Neural cell (in vitro differentiated cells): Measurements from ENCODE around the gene ATRAID. TPM values are rescaled to one million over a fixed set of nuclear protein-coding genes. Genes with fewer than 3 reads are reported as not detected.

Experiments used
- H2AFZ ChIP-seq: fragments of 200-600, 300-800 bp; sonication (generic), shearing (Covaris generic); 2 replicates; pipeline ENCODE4 v1.6.0; 2014; ENCODE audit warnings: low read depth, mild to moderate bottlenecking, antibody characterized with exemption, low read length, moderate library complexity
- H3F3A ChIP-seq: fragments of 200-600 bp; shearing (Covaris generic); 2 replicates; pipeline ENCODE4 v1.6.1; 2016; ENCODE audit warnings: mild to moderate bottlenecking, moderate library complexity, mixed read lengths, antibody characterized with exemption, low read length; ENCODE audit not compliant: insufficient read depth, poor library complexity, severe bottlenecking
- H3K27ac ChIP-seq: fragments of 200-600, 300-800 bp; sonication (generic), shearing (Covaris generic); 2 replicates; pipeline ENCODE4 v1.5.1; 2014; ENCODE audit warnings: mild to moderate bottlenecking, low read length, moderate library complexity
- H3K27me3 ChIP-seq: fragments of 300-800, 200-600 bp; sonication (generic), shearing (Covaris generic); 2 replicates; pipeline ENCODE4 v1.6.0; 2014; ENCODE audit warnings: mild to moderate bottlenecking, low read depth, low read length, moderate library complexity; ENCODE audit not compliant: insufficient read depth
- H3K36me3 ChIP-seq: fragments of 300-800, 200-600 bp; sonication (generic), shearing (Covaris generic); 2 replicates; pipeline ENCODE4 v1.5.1; 2014; ENCODE audit warnings: mild to moderate bottlenecking, antibody characterized with exemption, low read length, moderate library complexity; ENCODE audit not compliant: insufficient read depth
- H3K4me2 ChIP-seq: fragments of 300-800, 200-600 bp; sonication (generic), shearing (Covaris generic); 2 replicates; pipeline ENCODE4 v1.6.0; 2014; ENCODE audit warnings: mild to moderate bottlenecking, low read length
- H3K4me3 ChIP-seq: fragments of 300-800, 200-600 bp; sonication (generic), shearing (Covaris generic); 2 replicates; pipeline ENCODE4 v1.5.1; 2014; ENCODE audit warnings: mild to moderate bottlenecking, low read length, moderate library complexity
- H3K79me2 ChIP-seq: fragments of 200-600 bp; shearing (Covaris generic); replicated peaks from 2 replicates; pipeline ENCODE4 v1.6.0; 2014; ENCODE audit warnings: mild to moderate bottlenecking, low read length, moderate library complexity; ENCODE audit not compliant: insufficient read depth
- H3K9ac ChIP-seq: fragments of 300-800, 200-600 bp; sonication (generic), shearing (Covaris generic); 2 replicates; pipeline ENCODE4 v1.6.1; 2016; ENCODE audit warnings: mild to moderate bottlenecking, low read length, mixed read lengths
- H3K9me2 ChIP-seq: fragments of 200-600 bp; shearing (Covaris generic); 2 replicates; pipeline ENCODE4 v1.6.1; 2016; ENCODE audit warnings: mild to moderate bottlenecking, low read length, mixed read lengths; ENCODE audit not compliant: insufficient read depth
- H3K9me3 ChIP-seq: fragments of 200-600, 300-800 bp; sonication (generic), shearing (Covaris generic); 2 replicates; pipeline ENCODE4 v1.6.1; 2016; ENCODE audit warnings: mild to moderate bottlenecking, mixed run types, low read length, moderate library complexity, mixed read lengths
- H4K20me1 ChIP-seq: fragments of 200-600 bp; shearing (Covaris generic); 2 replicates; pipeline ENCODE4 v1.6.1; 2016; ENCODE audit warnings: mild to moderate bottlenecking, mixed run types; ENCODE audit not compliant: insufficient read depth
- CTCF ChIP-seq: fragments of 450-650 bp; IDR thresholded peaks from 2 replicates; pipeline ENCODE4 v1.5.1; 2014; ENCODE audit warnings: antibody characterized with exemption, mild to moderate bottlenecking, moderate library complexity; ENCODE audit not compliant: poor library complexity, severe bottlenecking
- EP300 ChIP-seq: fragments of 450-650 bp; conservative IDR thresholded peaks from 2 replicates; pipeline ENCODE4 v1.6.1; 2014; ENCODE audit warnings: antibody characterized with exemption, mild to moderate bottlenecking, moderate library complexity; ENCODE audit not compliant: poor library complexity, severe bottlenecking
- EZH2 ChIP-seq: fragments of 200-600, 300-800 bp; shearing (Covaris generic), sonication (generic); IDR thresholded peaks from 2 replicates; pipeline ENCODE4 v1.6.1; 2014; ENCODE audit warnings: antibody characterized with exemption, low read length, borderline replicate concordance, mild to moderate bottlenecking; ENCODE audit not compliant: insufficient read depth, poor library complexity, severe bottlenecking
- MXI1 ChIP-seq: fragments of 450-650 bp; conservative IDR thresholded peaks from 2 replicates; pipeline ENCODE4 v1.6.1; 2014; ENCODE audit warnings: antibody characterized with exemption, mild to moderate bottlenecking; ENCODE audit not compliant: poor library complexity, severe bottlenecking
- POLR2AphosphoS5 ChIP-seq: IDR thresholded peaks from 2 replicates; pipeline ENCODE4 v1.6.1; 2012
- RAD21 ChIP-seq: fragments of 450-650 bp; conservative IDR thresholded peaks from 2 replicates; pipeline ENCODE4 v1.6.1; 2014; ENCODE audit warnings: antibody characterized with exemption, mild to moderate bottlenecking, moderate library complexity
- REST ChIP-seq: IDR thresholded peaks from 2 replicates; pipeline ENCODE4 v1.6.1; 2012; ENCODE audit warnings: borderline replicate concordance
- SMC3 ChIP-seq: fragments of 450-650 bp; conservative IDR thresholded peaks from 2 replicates; pipeline ENCODE4 v1.6.1; 2014; ENCODE audit warnings: antibody characterized with exemption, mild to moderate bottlenecking, moderate library complexity; ENCODE audit not compliant: poor library complexity
- TAF1 ChIP-seq: IDR thresholded peaks from 2 replicates; pipeline ENCODE4 v1.6.1; 2012; ENCODE audit warnings: low read depth
- polyA plus RNA-seq: library from polyadenylated mRNA; depleted of rRNA; stranded (reverse); fragments of >200 nt; gene quantifications from 2 replicates; pipeline ENCODE4 v1.2.3, GENCODE V29; 2014

ATRAID gene
- polyA plus RNA-seq, 1 donor from 2014 or later = 94.3 TPM

DNA sequence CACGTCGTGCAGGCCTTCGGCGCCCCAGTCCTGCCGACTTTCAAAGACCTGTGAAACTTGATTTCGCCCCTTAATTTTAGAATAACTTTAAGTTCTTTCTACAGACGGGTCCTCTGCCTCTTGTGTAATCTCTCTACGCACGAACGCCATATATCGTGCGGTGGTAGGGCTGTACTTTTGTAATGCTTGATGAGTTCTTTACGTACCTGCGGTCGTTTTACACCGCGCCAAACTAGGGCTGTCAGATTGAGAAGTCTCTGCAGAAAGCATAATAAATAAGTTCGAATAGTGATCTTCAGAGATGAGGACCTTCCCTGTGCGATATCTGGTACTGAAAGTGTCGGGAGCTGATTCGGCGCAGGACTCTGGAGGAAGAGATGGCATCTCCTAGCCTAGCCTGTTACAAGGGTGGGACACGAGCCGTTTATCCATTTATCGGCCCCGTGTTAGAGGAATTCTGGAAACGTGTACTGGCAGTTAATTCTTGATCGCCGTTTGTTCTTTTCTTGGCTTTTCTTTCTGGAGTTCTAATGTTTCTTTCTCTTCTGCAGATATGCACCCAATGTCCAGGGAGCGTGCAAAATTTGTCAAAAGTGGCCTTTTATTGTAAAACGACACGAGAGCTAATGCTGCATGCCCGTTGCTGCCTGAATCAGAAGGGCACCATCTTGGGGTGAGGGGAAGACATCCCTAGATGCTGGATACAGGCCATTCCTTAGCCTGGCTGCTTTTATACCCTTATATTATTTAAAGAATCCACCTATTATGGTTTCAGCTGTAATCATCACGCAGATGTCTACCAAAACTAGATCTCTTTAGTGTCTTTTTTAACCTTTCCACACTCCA, 1.0 kb downstream of the ATRAID start:
- Histone ChIP-seq H4K20me1 (no peaks in the 10 kb centered on the region), H3F3A (peaks cover 10% of the 10 kb centered on the region), H3K9me3 (no peaks in the 10 kb centered on the region), H3K79me2 (peaks cover 5% of the 10 kb centered on the region), H3K4me3 (peak overlapping the region; percentile 96), H3K9me2 (no peaks in the 10 kb centered on the region), H3K4me2 (peak overlapping the region; percentile 62), H2AFZ (peak overlapping the region; percentile 92), H3K27me3 (no peaks in the 10 kb centered on the region), H3K9ac (peak overlapping the region; percentile 97), H3K36me3 (no peaks in the 10 kb centered on the region), H3K27ac (peak overlapping the region; percentile 95)
- TF ChIP-seq REST (no peak), RAD21 (no peak), SMC3 (no peak), EZH2 (no peak), EP300 (no peak), TAF1 (no peak), POLR2AphosphoS5 (no peak), MXI1 (no peak), CTCF (no peak)

GRCh38 chr2:27214941-27215340, 3.1 kb downstream of the ATRAID start:
- H3F3A ChIP-seq = peaks cover 10% of the 10 kb centered on the region
- H3K9me3 ChIP-seq = no peaks in the 10 kb centered on the region
- no peak overlapping the region for H3K9ac ChIP-seq
- H3K27ac ChIP-seq = no peak overlapping the region
- H3K4me3 ChIP-seq = no peak overlapping the region
- H3K36me3 ChIP-seq = no peaks in the 10 kb centered on the region
- peaks cover 5% of the 10 kb centered on the region for H3K79me2 ChIP-seq
- H3K27me3 ChIP-seq = no peaks in the 10 kb centered on the region
- TF ChIP-seq CTCF (no peak), REST (no peak), TAF1 (no peak), POLR2AphosphoS5 (no peak), EZH2 (no peak), RAD21 (no peak), EP300 (no peak), MXI1 (no peak), SMC3 (no peak)
- no peaks in the 10 kb centered on the region for H3K9me2 ChIP-seq
- no peak overlapping the region for H2AFZ ChIP-seq
- H4K20me1 ChIP-seq = no peaks in the 10 kb centered on the region
- H3K4me2 ChIP-seq = no peak overlapping the region
